HEK293 (cell line): ENCODE measurements around the gene STXBP3.

ENCODE experiments used
- CTCF ChIA-PET: fragments of 350-600 bp; formaldehyde crosslinking; extraction: SDS; loops from one replicate; lab custom pipeline; 2021; ENCODE audit warnings: antibody characterized with exemption; lab: Yijun Ruan, JAX
- POLR2A ChIA-PET: fragments of 300-600 bp; formaldehyde crosslinking; extraction: SDS; loops from one replicate; lab custom pipeline; 2020; ENCODE audit warnings: antibody characterized with exemption, inconsistent platforms; lab: Yijun Ruan, JAX
- H3K27ac ChIP-seq: fragments of 200-500 bp; sonication (Bioruptor generic); 2 replicates; pipeline ENCODE4 v1.5.1; 2014; ENCODE audit warnings: low read depth, low read length, control low read depth, inconsistent platforms; ENCODE audit errors: extremely low read depth
- H3K36me3 ChIP-seq, 2 experiments: fragments of 200-500 bp in 1 of 2; sonication (Bioruptor generic) in 1 of 2; 1 replicate in 1 of 2; 2 replicates in 1 of 2; pipeline ENCODE4 v1.5.1; 2014 to 2017; ENCODE audit warnings: inconsistent platforms in 2 of 2, low read length in 2 of 2; ENCODE audit not compliant: control insufficient read depth in 2 of 2, insufficient read depth in 1 of 2
- H3K4me1 ChIP-seq: fragments of 200-500 bp; sonication (Bioruptor generic); 2 replicates; pipeline ENCODE4 v1.5.1; 2014; ENCODE audit warnings: mild to moderate bottlenecking, low read length, inconsistent platforms; ENCODE audit not compliant: control insufficient read depth, insufficient read depth
- H3K4me3 ChIP-seq: 2 replicates; pipeline ENCODE4 v1.5.1; 2011; ENCODE audit warnings: low read depth, mild to moderate bottlenecking, control low read depth, low read length, moderate library complexity
- H3K9me3 ChIP-seq: fragments of 200-500 bp; sonication (Bioruptor generic); 2 replicates; pipeline ENCODE4 v1.5.1; 2014; ENCODE audit warnings: low read depth, low read length, inconsistent platforms; ENCODE audit not compliant: control insufficient read depth, insufficient read depth
- IKZF3 ChIP-seq: fragments of 450-650 bp; IDR thresholded peaks from 2 replicates; pipeline ENCODE4 v1.5.0; 2018; ENCODE audit warnings: missing biosample characterization, mild to moderate bottlenecking, missing genetic modification characterization, moderate library complexity
- KLF8 ChIP-seq: fragments of 450-650 bp; formaldehyde crosslinking; IDR thresholded peaks from 2 replicates; pipeline ENCODE4 v1.5.1; 2016; ENCODE audit warnings: missing biosample characterization, missing genetic modification characterization
- WT1 ChIP-seq: fragments of 450-650 bp; formaldehyde crosslinking; IDR thresholded peaks from 2 replicates; pipeline ENCODE4 v1.5.1; 2016; ENCODE audit warnings: missing biosample characterization, missing genetic modification characterization
- ZBTB7A ChIP-seq: fragments of 450-650 bp; formaldehyde crosslinking; IDR thresholded peaks from 2 replicates; pipeline ENCODE4 v1.5.1; 2016; ENCODE audit warnings: low read depth, missing biosample characterization, missing genetic modification characterization
- ZEB2 ChIP-seq: fragments of 450-650 bp; formaldehyde crosslinking; IDR thresholded peaks from 2 replicates; pipeline ENCODE4 v1.5.1; 2016; ENCODE audit warnings: missing biosample characterization, missing genetic modification characterization
- ZNF777 ChIP-seq: fragments of 450-650 bp; formaldehyde crosslinking; IDR thresholded peaks from 2 replicates; pipeline ENCODE4 v1.5.1; 2017; ENCODE audit warnings: missing biosample characterization, missing genetic modification characterization, borderline replicate concordance
- ZXDB ChIP-seq: fragments of 450-650 bp; formaldehyde crosslinking; IDR thresholded peaks from 2 replicates; pipeline ENCODE4 v1.5.1; 2016; ENCODE audit warnings: missing biosample characterization, missing genetic modification characterization
- TF ChIP-seq, protein P1 (sequence below): fragments of 450-650 bp; formaldehyde crosslinking; IDR thresholded peaks from 2 replicates; pipeline ENCODE4 v1.5.1; 2016; ENCODE audit warnings: missing biosample characterization, missing genetic modification characterization
- TF ChIP-seq, protein P2 (sequence below): fragments of 450-650 bp; IDR thresholded peaks from 2 replicates; pipeline ENCODE4 v1.5.1; 2018; ENCODE audit warnings: missing biosample characterization, missing genetic modification characterization
- TF ChIP-seq, protein P3 (sequence below): fragments of 450-650 bp; formaldehyde crosslinking; IDR thresholded peaks from 2 replicates; pipeline ENCODE4 v1.5.1; 2017; ENCODE audit warnings: missing biosample characterization, missing genetic modification characterization
- TF ChIP-seq, protein P4 (sequence below): fragments of 450-650 bp; formaldehyde crosslinking; IDR thresholded peaks from 2 replicates; pipeline ENCODE4 v1.5.1; 2016; ENCODE audit warnings: missing biosample characterization, missing genetic modification characterization
- TF ChIP-seq, protein P5 (sequence below): fragments of 450-650 bp; formaldehyde crosslinking; IDR thresholded peaks from 2 replicates; pipeline ENCODE4 v1.5.1; 2016; ENCODE audit warnings: missing biosample characterization, missing genetic modification characterization
- TF ChIP-seq, protein P6 (sequence below): fragments of 450-650 bp; formaldehyde crosslinking; IDR thresholded peaks from 2 replicates; pipeline ENCODE4 v1.5.1; 2016; ENCODE audit warnings: missing biosample characterization, missing genetic modification characterization

The STXBP3 gene

DNA sequence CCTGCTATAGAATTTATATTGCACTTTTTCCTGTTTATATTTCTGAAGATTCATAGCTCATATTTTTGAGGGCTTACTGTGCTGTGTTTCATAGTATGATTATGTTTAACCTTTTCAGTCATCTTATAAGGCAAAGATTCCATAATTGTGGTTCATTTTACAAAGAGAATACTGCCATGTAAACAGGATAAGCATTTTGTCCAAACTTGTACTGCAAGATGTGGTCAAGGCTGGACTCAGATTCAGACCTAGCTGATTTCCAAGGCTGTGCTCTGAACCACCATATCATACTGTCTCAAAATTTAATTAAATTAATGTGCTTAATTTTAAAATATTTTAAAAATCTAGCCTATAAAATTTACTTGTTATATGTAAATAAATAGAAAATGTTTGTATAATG is 31.4 kb downstream of the STXBP3 start (continued):
- TF ChIP-seq, protein P1, sequence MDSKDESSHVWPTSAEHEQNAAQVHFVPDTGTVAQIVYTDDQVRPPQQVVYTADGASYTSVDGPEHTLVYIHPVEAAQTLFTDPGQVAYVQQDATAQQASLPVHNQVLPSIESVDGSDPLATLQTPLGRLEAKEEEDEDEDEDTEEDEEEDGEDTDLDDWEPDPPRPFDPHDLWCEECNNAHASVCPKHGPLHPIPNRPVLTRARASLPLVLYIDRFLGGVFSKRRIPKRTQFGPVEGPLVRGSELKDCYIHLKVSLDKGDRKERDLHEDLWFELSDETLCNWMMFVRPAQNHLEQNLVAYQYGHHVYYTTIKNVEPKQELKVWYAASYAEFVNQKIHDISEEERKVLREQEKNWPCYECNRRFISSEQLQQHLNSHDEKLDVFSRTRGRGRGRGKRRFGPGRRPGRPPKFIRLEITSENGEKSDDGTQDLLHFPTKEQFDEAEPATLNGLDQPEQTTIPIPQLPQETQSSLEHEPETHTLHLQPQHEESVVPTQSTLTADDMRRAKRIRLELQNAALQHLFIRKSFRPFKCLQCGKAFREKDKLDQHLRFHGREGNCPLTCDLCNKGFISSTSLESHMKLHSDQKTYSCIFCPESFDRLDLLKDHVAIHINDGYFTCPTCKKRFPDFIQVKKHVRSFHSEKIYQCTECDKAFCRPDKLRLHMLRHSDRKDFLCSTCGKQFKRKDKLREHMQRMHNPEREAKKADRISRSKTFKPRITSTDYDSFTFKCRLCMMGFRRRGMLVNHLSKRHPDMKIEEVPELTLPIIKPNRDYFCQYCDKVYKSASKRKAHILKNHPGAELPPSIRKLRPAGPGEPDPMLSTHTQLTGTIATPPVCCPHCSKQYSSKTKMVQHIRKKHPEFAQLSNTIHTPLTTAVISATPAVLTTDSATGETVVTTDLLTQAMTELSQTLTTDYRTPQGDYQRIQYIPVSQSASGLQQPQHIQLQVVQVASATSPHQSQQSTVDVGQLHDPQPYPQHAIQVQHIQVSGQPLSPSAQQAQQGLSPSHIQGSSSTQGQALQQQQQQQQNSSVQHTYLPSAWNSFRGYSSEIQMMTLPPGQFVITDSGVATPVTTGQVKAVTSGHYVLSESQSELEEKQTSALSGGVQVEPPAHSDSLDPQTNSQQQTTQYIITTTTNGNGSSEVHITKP (tag by site-specific recombination), result no peak
- TF ChIP-seq, all 188 proteins: peak for 0

DNA sequence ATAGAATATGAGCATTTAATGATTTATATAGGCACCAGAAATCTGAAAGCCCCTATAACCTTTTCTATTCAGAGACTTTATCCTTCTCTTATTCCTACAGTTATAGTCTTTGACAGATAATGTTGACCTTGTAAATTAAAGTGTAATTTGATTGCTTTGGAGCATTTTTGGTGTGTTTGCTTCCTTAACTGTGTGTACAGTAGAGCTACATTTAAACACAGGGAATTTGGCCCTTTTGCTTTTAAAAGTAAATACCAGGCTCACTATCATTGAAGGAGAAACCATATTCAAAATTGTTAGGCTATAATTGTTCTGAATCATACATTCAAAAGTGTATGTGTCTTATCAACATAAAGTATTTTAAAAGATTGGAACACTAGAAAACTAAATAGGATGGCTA is 33.0 kb downstream of the STXBP3 start:
- TF ChIP-seq, protein P2, sequence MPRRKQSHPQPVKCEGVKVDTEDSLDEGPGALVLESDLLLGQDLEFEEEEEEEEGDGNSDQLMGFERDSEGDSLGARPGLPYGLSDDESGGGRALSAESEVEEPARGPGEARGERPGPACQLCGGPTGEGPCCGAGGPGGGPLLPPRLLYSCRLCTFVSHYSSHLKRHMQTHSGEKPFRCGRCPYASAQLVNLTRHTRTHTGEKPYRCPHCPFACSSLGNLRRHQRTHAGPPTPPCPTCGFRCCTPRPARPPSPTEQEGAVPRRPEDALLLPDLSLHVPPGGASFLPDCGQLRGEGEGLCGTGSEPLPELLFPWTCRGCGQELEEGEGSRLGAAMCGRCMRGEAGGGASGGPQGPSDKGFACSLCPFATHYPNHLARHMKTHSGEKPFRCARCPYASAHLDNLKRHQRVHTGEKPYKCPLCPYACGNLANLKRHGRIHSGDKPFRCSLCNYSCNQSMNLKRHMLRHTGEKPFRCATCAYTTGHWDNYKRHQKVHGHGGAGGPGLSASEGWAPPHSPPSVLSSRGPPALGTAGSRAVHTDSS (tag by site-specific recombination), result no peak
- TF ChIP-seq, protein P3, sequence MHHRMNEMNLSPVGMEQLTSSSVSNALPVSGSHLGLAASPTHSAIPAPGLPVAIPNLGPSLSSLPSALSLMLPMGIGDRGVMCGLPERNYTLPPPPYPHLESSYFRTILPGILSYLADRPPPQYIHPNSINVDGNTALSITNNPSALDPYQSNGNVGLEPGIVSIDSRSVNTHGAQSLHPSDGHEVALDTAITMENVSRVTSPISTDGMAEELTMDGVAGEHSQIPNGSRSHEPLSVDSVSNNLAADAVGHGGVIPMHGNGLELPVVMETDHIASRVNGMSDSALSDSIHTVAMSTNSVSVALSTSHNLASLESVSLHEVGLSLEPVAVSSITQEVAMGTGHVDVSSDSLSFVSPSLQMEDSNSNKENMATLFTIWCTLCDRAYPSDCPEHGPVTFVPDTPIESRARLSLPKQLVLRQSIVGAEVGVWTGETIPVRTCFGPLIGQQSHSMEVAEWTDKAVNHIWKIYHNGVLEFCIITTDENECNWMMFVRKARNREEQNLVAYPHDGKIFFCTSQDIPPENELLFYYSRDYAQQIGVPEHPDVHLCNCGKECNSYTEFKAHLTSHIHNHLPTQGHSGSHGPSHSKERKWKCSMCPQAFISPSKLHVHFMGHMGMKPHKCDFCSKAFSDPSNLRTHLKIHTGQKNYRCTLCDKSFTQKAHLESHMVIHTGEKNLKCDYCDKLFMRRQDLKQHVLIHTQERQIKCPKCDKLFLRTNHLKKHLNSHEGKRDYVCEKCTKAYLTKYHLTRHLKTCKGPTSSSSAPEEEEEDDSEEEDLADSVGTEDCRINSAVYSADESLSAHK (tag by site-specific recombination), result no peak
- TF ChIP-seq, protein P4, sequence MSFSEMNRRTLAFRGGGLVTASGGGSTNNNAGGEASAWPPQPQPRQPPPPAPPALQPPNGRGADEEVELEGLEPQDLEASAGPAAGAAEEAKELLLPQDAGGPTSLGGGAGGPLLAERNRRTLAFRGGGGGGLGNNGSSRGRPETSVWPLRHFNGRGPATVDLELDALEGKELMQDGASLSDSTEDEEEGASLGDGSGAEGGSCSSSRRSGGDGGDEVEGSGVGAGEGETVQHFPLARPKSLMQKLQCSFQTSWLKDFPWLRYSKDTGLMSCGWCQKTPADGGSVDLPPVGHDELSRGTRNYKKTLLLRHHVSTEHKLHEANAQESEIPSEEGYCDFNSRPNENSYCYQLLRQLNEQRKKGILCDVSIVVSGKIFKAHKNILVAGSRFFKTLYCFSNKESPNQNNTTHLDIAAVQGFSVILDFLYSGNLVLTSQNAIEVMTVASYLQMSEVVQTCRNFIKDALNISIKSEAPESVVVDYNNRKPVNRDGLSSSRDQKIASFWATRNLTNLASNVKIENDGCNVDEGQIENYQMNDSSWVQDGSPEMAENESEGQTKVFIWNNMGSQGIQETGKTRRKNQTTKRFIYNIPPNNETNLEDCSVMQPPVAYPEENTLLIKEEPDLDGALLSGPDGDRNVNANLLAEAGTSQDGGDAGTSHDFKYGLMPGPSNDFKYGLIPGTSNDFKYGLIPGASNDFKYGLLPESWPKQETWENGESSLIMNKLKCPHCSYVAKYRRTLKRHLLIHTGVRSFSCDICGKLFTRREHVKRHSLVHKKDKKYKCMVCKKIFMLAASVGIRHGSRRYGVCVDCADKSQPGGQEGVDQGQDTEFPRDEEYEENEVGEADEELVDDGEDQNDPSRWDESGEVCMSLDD (tag by site-specific recombination), result no peak
- no peak for TF ChIP-seq ZBTB7A (tag by site-specific recombination)
- TF ChIP-seq IKZF3, result no peak
- TF ChIP-seq KLF8 (tag by site-specific recombination), result no peak
- no peak for TF ChIP-seq WT1 (tag by site-specific recombination)
- TF ChIP-seq ZNF777 (tag by site-specific recombination), result no peak
- no peak for TF ChIP-seq ZEB2
- no peak for TF ChIP-seq ZXDB (tag by site-specific recombination)
- TF ChIP-seq, protein P5, sequence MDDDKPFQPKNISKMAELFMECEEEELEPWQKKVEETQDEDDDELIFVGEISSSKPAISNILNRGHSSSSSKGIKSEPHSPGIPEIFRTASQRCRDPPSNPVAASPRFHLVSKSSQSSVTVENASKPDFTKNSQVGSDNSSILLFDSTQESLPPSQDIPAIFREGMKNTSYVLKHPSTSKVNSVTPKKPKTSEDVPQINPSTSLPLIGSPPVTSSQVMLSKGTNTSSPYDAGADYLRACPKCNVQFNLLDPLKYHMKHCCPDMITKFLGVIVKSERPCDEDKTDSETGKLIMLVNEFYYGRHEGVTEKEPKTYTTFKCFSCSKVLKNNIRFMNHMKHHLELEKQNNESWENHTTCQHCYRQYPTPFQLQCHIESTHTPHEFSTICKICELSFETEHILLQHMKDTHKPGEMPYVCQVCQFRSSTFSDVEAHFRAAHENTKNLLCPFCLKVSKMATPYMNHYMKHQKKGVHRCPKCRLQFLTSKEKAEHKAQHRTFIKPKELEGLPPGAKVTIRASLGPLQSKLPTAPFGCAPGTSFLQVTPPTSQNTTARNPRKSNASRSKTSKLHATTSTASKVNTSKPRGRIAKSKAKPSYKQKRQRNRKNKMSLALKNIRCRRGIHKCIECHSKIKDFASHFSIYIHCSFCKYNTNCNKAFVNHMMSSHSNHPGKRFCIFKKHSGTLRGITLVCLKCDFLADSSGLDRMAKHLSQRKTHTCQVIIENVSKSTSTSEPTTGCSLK, result no peak
- TF ChIP-seq, protein P6, sequence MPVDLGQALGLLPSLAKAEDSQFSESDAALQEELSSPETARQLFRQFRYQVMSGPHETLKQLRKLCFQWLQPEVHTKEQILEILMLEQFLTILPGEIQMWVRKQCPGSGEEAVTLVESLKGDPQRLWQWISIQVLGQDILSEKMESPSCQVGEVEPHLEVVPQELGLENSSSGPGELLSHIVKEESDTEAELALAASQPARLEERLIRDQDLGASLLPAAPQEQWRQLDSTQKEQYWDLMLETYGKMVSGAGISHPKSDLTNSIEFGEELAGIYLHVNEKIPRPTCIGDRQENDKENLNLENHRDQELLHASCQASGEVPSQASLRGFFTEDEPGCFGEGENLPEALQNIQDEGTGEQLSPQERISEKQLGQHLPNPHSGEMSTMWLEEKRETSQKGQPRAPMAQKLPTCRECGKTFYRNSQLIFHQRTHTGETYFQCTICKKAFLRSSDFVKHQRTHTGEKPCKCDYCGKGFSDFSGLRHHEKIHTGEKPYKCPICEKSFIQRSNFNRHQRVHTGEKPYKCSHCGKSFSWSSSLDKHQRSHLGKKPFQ (tag by site-specific recombination), result no peak
- TF ChIP-seq, all 188 proteins: peak for 0
- H3K4me1 ChIP-seq, result no peaks in the 10 kb centered on the region
- ChIA-PET CTCF (no interaction called here), POLR2A (no interaction called here)
- H3K36me3 ChIP-seq, result peaks cover 6 to 71% of the 10 kb centered on the region in 2 experiments
- no peaks in the 10 kb centered on the region for H3K9me3 ChIP-seq
- no peak overlapping the region for H3K4me3 ChIP-seq
- no peak overlapping the region for H3K27ac ChIP-seq
